Choroid plexus epithelial cell (primary cell): ENCODE data around the gene IKBKG.
A peak's percentile ranks its signal among the peaks of the same experiment; 100 is the strongest.

ENCODE experiments used
- DNase-seq: peaks from one replicate; pipeline ENCODE4 v3.0.0-alpha.2; 2010; ENCODE audit warnings: low read depth
- H3K4me3 ChIP-seq: 2 replicates; pipeline ENCODE4 v1.5.1; 2011; ENCODE audit warnings: low read depth, mild to moderate bottlenecking, control low read depth, low read length, moderate library complexity
- CTCF ChIP-seq: conservative IDR thresholded peaks from 2 replicates; pipeline ENCODE4 v1.5.1; 2011; ENCODE audit warnings: low read depth, mild to moderate bottlenecking, control low read depth, inconsistent platforms, low read length, moderate library complexity

IKBKG gene

DNA sequence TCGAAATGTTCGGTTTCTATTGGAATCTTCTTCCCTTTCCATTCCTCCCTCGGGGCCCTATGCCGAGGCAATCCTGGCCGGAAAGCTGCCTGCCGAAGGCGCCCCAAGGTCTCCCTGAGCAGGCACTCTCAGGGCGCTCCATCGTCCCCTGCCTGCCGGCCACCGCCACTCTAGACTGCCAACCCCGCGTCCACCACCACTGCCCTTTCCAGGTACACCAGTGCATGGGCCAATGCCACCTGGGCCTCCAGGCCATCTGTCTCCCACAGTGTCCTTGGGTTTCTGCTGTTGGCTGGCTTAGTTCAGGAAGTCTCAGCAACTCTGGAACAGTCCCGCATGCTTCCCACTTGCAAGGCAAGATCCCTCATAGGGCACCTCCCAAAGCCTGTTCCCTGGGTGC, 52.1 kb downstream of the IKBKG start:
- no peak for DNase-seq
- TF ChIP-seq CTCF = no peak
- H3K4me3 ChIP-seq = no peak overlapping the region

DNA sequence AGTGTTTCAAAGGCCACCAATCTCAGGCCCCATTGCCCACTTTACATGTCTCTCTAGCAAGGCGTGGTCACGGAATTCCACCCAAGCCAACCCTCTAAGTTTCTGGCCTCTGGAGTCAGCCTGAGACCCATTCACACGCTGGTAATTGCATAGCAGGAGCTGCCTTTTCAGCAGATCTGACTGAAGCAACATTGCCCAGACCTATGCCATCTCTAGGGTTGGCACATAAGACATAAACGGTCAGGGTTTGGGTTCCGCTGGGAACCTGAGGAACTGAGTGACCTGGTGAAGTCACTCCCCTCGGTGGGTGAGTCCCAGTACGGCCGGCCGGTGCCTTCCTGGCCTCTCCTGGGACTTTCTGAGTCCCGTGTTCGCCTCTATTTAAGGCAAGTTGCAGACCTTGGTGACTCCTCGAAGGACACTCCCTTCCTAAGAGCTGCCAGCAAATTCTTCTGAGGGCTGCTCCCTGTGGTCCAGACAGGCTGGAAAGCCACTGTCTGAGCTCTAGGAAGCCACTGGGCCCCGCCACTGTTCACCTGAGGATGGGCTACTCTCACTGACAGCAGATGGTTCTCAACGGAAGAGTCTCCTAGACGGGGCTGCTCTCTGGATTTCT, 53.4 kb downstream of the IKBKG start:
- no peak overlapping the region for H3K4me3 ChIP-seq
- no peak for TF ChIP-seq CTCF
- DNase-seq = peak; percentile 47

DNA sequence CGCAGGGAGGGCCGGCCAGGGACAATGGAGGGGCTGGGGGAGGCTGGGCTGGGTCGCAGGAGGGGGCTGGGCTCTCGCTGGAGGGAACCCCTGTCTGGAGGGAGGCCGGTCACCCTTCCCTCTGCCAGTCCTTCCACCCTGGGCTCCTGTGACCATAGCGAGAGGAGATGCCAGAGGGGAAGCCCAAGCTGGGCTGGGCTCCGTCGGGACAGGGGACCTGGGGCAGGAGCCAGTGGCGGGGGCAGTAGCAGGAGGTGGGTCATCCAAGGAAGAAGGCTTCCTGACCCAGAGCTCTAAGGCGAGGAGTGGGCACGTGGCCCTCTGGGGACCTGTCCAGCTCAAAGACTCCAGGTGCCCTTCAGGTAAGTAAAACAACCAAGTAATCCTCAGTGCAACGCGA, 54.8 kb downstream of the IKBKG start:
- no peak overlapping the region for H3K4me3 ChIP-seq
- no peak for DNase-seq
- TF ChIP-seq CTCF = no peak

GRCh38 chrX:154602766-154603437, 55.5 kb downstream of the IKBKG start:
- H3K4me3 ChIP-seq = no peak overlapping the region
- no peak for DNase-seq
- TF ChIP-seq CTCF = no peak

DNA sequence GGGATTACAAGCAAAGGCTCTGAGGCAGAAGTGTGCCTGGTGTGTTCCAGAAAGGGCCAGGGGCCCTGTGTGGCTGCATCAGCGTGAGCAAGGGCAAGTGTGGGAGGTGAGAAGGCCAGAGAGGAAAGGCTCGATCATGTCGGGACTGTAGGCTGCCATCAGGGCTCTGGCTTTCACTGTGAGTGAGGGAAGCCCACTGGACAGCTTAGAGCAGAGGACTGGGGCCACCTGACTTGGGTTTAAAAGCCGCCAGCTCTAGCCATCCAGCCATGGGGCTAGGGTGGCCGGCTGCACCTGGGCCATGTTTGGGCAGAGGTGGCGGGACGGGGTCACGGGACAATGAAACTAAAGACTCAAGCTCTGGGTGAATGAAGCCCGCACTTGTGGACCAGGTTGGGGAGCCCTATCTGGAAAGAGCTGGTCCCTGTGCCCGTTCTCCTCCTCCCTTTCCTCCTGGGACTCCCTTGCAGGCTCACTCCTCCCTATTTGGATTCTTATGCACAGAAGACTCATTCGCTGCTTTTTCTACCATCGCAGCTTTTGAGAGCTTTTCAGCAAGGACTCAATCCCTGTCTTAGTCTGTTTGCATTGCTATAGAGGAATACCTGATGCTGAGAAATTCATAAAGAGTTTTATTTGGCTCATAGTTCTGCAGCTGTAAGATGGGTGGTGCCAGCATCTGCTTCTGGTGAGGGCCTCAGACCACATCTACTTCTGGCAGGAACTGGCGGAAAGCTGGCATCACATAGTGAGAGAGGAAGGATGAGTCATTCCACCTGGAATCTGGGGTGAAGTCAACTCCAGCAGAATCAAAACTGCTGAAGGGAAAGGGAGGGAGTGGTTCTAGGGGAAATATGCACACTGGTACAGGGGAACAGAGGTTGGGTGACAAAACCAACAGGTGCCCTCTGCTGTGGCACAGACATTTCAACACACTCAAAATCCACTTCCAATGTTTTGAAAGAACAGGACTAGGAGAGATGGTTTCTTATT, 56.3 kb downstream of the IKBKG start:
- H3K4me3 ChIP-seq = no peak overlapping the region
- TF ChIP-seq CTCF = no peak
- peak; percentile 41 for DNase-seq

DNA sequence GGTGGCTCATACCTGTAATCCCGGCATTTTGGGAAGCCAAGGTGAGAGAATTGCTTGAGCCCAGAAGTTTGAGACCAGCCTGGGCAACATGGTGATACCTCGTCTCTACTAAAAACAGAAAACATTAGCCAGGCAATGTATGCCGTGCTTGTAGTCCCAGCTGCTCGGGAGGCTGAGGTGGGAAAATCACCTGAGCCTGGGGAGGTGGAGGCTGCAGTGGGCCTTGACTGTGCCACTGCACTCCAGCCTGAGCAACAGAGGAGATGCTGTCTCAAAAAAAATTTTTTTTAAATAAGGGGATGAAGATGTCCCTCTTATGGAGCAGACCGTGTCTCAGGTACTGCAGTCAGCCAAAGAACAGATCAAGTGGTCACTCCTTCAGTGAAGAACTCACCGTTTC, 58.1 kb downstream of the IKBKG start:
- TF ChIP-seq CTCF = no peak
- H3K4me3 ChIP-seq = no peak overlapping the region
- no peak for DNase-seq
